HG02938 (cell line): Measurements from ENCODE around the gene CEMIP2.

ENCODE experiments used
- ATAC-seq: cut with Tn5 transposase; IDR thresholded peaks from one replicate; pipeline ENCODE4 v1.9.1; 2021; ENCODE audit warnings: mild to moderate bottlenecking, moderate library complexity; ENCODE audit not compliant: unreplicated experiment

Gene CEMIP2

GRCh38 chr9:71655141-71655540 lies 113.2 kb downstream of the CEMIP2 start:
- ATAC-seq: no peak

GRCh38 chr9:71652480-71652879 lies 115.8 kb downstream of the CEMIP2 start:
- ATAC-seq: no peak

- no peak for ATAC-seq
Observed at GRCh38 chr9:71648453-71648852, 119.9 kb downstream of the CEMIP2 start.

- peak; percentile 55 for ATAC-seq
Observed at GRCh38 chr9:71647094-71647591, 121.2 kb downstream of the CEMIP2 start.

GRCh38 chr9:71646131-71646530 lies 122.2 kb downstream of the CEMIP2 start:
- ATAC-seq: no peak

GRCh38 chr9:71644819-71645362 lies 123.4 kb downstream of the CEMIP2 start:
- no peak for ATAC-seq

- ATAC-seq: no peak
Observed at GRCh38 chr9:71643330-71643729, 125.0 kb downstream of the CEMIP2 start.

GRCh38 chr9:71642056-71642455 lies 126.3 kb downstream of the CEMIP2 start:
- ATAC-seq: no peak

- no peak for ATAC-seq
Observed at GRCh38 chr9:71638627-71639026, 129.7 kb downstream of the CEMIP2 start.

- no peak for ATAC-seq
Observed at GRCh38 chr9:71637926-71638325, 130.4 kb downstream of the CEMIP2 start.

- ATAC-seq: no peak
Observed at GRCh38 chr9:71637375-71637774, 130.9 kb downstream of the CEMIP2 start.

- ATAC-seq: no peak
Observed at GRCh38 chr9:71636143-71636839, 132.0 kb downstream of the CEMIP2 start.

GRCh38 chr9:71634752-71635151 lies 133.6 kb downstream of the CEMIP2 start:
- ATAC-seq: no peak
